Measurements from ENCODE around the gene PTGFRN.

Gene PTGFRN

GRCh38 chr1:116945421-116945820 lies 35.7 kb downstream of the PTGFRN start:
- Histone ChIP-seq H3K27ac (ENCODE audit: low read depth, low read length) (no peak overlapping the region), H3K27me3 (ENCODE audit: insufficient read depth, low read length) (no peaks in the 10 kb centered on the region), H3K9me3 (ENCODE audit: insufficient read depth, low read depth, low read length) (no peaks in the 10 kb centered on the region), H3K4me1 (ENCODE audit: insufficient read depth, low read length) (peaks cover 12% of the 10 kb centered on the region), H3K36me3 (ENCODE audit: insufficient read depth, low read length) (peaks cover 63% of the 10 kb centered on the region), H3K4me3 (ENCODE audit: low read length) (no peak overlapping the region), H3K9ac (ENCODE audit: low read depth, low read length) (no peak overlapping the region)
- 95% methylated on average over 4 of the region's 5 CpGs for WGBS

DNA sequence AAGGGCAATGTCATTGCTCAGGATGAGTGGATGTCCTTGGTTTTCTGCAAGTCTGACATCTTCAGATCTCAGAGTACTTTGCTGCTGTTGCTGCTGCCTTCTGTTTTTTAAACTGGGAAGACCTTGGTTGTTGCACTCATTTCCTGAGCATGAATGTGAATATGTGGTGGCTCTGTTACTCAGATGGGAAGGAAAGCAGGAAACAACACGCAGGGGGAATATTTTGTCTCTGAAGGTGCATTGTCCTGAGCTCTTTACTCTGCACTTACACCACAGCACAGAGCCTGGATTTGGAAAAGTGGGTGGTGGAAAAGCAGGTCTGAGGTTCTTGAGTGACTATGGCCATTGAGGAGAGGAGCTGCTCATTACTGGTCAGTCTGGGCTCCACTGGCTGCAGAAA lies 36.3 kb downstream of the PTGFRN start:
- no peak overlapping the region for H3K4me3 ChIP-seq (ENCODE audit: low read length)
- peaks cover 64% of the 10 kb centered on the region for H3K36me3 ChIP-seq (ENCODE audit: insufficient read depth, low read length)
- H3K9ac ChIP-seq (ENCODE audit: low read depth, low read length), result no peak overlapping the region
- H3K9me3 ChIP-seq (ENCODE audit: insufficient read depth, low read depth, low read length), result no peaks in the 10 kb centered on the region
- 96% methylated on average over 1 of the region's 1 CpG for WGBS
- H3K27me3 ChIP-seq (ENCODE audit: insufficient read depth, low read length), result no peaks in the 10 kb centered on the region
- no peak overlapping the region for H3K27ac ChIP-seq (ENCODE audit: low read depth, low read length)
- H3K4me1 ChIP-seq (ENCODE audit: insufficient read depth, low read length), result peaks cover 9% of the 10 kb centered on the region; the same call in 1 of the 2 replicates

DNA sequence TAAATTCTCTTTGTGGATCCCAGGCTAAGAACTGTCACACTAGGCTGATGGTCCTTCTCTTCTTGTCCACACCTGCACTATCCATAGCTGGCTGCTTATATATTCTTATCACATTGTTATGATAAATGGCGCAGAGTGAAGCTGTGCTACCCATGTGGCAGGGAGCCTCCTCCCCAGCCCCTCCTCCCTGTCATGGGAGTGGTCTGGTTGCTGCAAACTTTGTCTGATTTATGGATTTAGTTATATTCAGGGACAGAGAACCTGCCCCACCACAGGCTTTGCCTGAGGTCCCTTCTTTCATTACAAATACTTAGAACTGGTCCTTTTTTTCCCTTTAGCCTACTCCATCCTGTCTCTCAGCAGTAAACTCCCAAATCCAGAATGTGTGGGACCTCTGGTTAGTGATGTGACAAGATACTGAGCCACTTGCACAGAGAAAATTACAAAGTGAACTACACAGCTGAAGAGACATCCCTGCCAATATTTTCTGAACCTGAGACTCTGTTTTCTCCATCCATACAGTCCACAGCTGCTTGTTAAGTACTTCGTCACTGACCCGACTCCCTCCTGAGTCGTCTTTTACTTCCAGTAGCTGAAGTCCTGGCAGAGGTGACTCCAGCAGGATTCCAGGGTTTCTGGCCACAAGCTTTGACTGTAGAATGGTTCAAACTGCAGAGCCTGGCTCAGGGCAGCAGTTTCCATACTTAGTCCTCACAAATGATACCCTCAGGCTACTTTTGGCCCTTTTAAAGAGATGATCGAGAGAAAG lies 37.6 kb downstream of the PTGFRN start:
- peaks cover 64% of the 10 kb centered on the region for H3K36me3 ChIP-seq (ENCODE audit: insufficient read depth, low read length)
- no peaks in the 10 kb centered on the region for H3K27me3 ChIP-seq (ENCODE audit: insufficient read depth, low read length)
- WGBS, result 89% methylated on average over 4 of the region's 5 CpGs
- H3K9me3 ChIP-seq (ENCODE audit: insufficient read depth, low read depth, low read length), result no peaks in the 10 kb centered on the region
- peaks cover 12% of the 10 kb centered on the region; the same call in 1 of the 2 replicates for H3K4me1 ChIP-seq (ENCODE audit: insufficient read depth, low read length)
- no peak overlapping the region for H3K27ac ChIP-seq (ENCODE audit: low read depth, low read length)
- no peak overlapping the region for H3K4me3 ChIP-seq (ENCODE audit: low read length)
- no peak overlapping the region for H3K9ac ChIP-seq (ENCODE audit: low read depth, low read length)

DNA sequence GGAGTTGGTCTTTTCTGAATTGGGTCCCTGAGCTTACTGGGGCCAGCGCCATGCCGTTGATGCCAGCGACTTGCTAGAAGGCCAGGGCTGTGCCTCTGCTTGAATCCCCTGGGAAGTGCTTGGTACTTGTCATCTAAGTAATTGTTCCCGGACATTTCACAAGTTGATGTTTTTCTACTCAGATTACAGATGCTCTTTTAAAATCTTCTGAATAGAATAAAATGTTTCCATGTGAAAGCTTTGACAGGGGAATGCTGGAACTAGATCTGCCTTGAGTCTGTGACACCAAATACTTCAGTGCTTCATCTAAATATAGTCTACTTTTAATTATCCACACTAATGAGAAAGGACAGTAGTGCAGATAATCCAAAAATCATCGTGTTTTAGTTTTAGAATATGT lies 38.3 kb downstream of the PTGFRN start:
- no peak overlapping the region for H3K9ac ChIP-seq (ENCODE audit: low read depth, low read length)
- H3K27ac ChIP-seq (ENCODE audit: low read depth, low read length), result no peak overlapping the region
- peaks cover 67% of the 10 kb centered on the region for H3K36me3 ChIP-seq (ENCODE audit: insufficient read depth, low read length)
- peaks cover 12% of the 10 kb centered on the region; the same call in 1 of the 2 replicates for H3K4me1 ChIP-seq (ENCODE audit: insufficient read depth, low read length)
- WGBS, result 94% methylated on average over 5 of the region's 5 CpGs
- no peaks in the 10 kb centered on the region for H3K9me3 ChIP-seq (ENCODE audit: insufficient read depth, low read depth, low read length)
- no peak overlapping the region for H3K4me3 ChIP-seq (ENCODE audit: low read length)
- no peaks in the 10 kb centered on the region for H3K27me3 ChIP-seq (ENCODE audit: insufficient read depth, low read length)

DNA sequence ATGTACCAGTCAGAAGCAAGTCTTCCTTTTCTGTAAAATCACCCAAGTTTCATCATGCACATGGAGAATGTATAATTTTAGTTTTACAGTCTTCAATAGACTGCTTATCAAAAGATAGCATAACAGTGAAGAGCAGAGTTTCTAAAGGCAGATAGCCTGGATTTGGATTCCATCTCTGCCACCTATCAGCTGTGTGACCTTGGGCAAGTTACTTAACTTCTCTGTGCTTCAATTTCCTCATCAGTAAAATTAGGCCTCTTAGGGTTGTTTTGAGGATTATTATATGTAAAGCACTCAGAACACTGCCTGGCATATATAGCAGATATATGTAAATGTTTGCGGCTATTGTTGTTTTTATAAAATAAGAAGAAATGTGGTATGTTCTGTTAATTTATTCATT lies 38.9 kb downstream of the PTGFRN start:
- no peak overlapping the region for H3K4me3 ChIP-seq (ENCODE audit: low read length)
- no peaks in the 10 kb centered on the region for H3K27me3 ChIP-seq (ENCODE audit: insufficient read depth, low read length)
- peaks cover 12% of the 10 kb centered on the region; the same call in 1 of the 2 replicates for H3K4me1 ChIP-seq (ENCODE audit: insufficient read depth, low read length)
- H3K36me3 ChIP-seq (ENCODE audit: insufficient read depth, low read length), result peaks cover 61% of the 10 kb centered on the region
- WGBS, result no CpG with 5 or more reads among the region's 1 CpG
- no peaks in the 10 kb centered on the region for H3K9me3 ChIP-seq (ENCODE audit: insufficient read depth, low read depth, low read length)
- no peak overlapping the region for H3K27ac ChIP-seq (ENCODE audit: low read depth, low read length)
- H3K9ac ChIP-seq (ENCODE audit: low read depth, low read length), result no peak overlapping the region

GRCh38 chr1:116949213-116949985 lies 39.7 kb downstream of the PTGFRN start:
- WGBS, result 95% methylated on average over 21 of the region's 21 CpGs
- H3K36me3 ChIP-seq (ENCODE audit: insufficient read depth, low read length), result peaks cover 59% of the 10 kb centered on the region

GRCh38 chr1:116950517-116951199 lies 40.9 kb downstream of the PTGFRN start:
- H3K36me3 ChIP-seq (ENCODE audit: insufficient read depth, low read length), result peaks cover 57% of the 10 kb centered on the region
- no peak overlapping the region for H3K4me3 ChIP-seq (ENCODE audit: low read length)
- no peaks in the 10 kb centered on the region for H3K27me3 ChIP-seq (ENCODE audit: insufficient read depth, low read length)
- no peak overlapping the region for H3K9ac ChIP-seq (ENCODE audit: low read depth, low read length)
- no peaks in the 10 kb centered on the region for H3K9me3 ChIP-seq (ENCODE audit: insufficient read depth, low read depth, low read length)
- peaks cover 17% of the 10 kb centered on the region; the same call in 1 of the 2 replicates for H3K4me1 ChIP-seq (ENCODE audit: insufficient read depth, low read length)
- H3K27ac ChIP-seq (ENCODE audit: low read depth, low read length), result no peak overlapping the region
- 92% methylated on average over 12 of the region's 13 CpGs for WGBS

More at GRCh38 chr1:116949213-116949985, 39.7 kb downstream of the PTGFRN start:
- H3K4me3 ChIP-seq (ENCODE audit: low read length), result no peak overlapping the region
- H3K27ac ChIP-seq (ENCODE audit: low read depth, low read length), result no peak overlapping the region
- H3K9me3 ChIP-seq (ENCODE audit: insufficient read depth, low read depth, low read length), result no peaks in the 10 kb centered on the region
- no peak overlapping the region for H3K9ac ChIP-seq (ENCODE audit: low read depth, low read length)
- peaks cover 15% of the 10 kb centered on the region; the same call in 1 of the 2 replicates for H3K4me1 ChIP-seq (ENCODE audit: insufficient read depth, low read length)
- no peaks in the 10 kb centered on the region for H3K27me3 ChIP-seq (ENCODE audit: insufficient read depth, low read length)

- 96% methylated on average over 8 of the region's 10 CpGs for WGBS
- H3K4me3 ChIP-seq (ENCODE audit: low read length), result no peak overlapping the region
- no peaks in the 10 kb centered on the region for H3K27me3 ChIP-seq (ENCODE audit: insufficient read depth, low read length)
- H3K9me3 ChIP-seq (ENCODE audit: insufficient read depth, low read depth, low read length), result no peaks in the 10 kb centered on the region
- no peak overlapping the region for H3K9ac ChIP-seq (ENCODE audit: low read depth, low read length)
- peaks cover 50% of the 10 kb centered on the region for H3K36me3 ChIP-seq (ENCODE audit: insufficient read depth, low read length)
- no peak overlapping the region for H3K27ac ChIP-seq (ENCODE audit: low read depth, low read length)
- peaks cover 19% of the 10 kb centered on the region; the same call in 1 of the 2 replicates for H3K4me1 ChIP-seq (ENCODE audit: insufficient read depth, low read length)
Measured at GRCh38 chr1:116951200-116951935, 41.7 kb downstream of the PTGFRN start.

DNA sequence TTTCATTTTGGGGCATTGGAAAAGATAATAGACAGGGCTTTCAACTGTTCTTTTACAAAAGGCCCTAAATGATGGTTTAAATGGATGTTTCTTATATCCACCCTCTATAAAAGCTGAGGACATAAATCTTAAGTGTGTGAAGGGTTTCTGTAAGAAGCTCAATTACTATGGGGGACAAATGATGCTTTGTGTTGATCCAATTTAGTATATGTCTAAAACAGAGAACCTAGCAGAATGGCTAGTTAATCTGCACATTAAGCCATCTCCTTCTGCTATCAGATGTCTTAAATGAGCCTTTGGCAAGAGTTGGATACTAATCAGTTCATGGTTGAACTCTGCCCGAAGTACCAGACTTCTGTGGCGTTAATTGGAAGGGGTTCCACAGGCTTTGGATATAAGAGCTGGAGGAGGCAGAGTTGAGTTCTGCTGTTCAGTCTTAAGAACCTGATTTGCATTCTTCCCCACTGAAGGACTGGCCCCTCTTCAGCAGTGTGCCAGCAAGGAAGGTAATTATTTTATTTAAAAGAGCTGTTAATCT lies 43.1 kb downstream of the PTGFRN start:
- Histone ChIP-seq H3K9me3 (ENCODE audit: insufficient read depth, low read depth, low read length) (no peaks in the 10 kb centered on the region), H3K27ac (ENCODE audit: low read depth, low read length) (no peak overlapping the region), H3K4me1 (ENCODE audit: insufficient read depth, low read length) (peaks cover 19% of the 10 kb centered on the region; the same call in 1 of the 2 replicates), H3K36me3 (ENCODE audit: insufficient read depth, low read length) (peaks cover 36% of the 10 kb centered on the region), H3K4me3 (ENCODE audit: low read length) (no peak overlapping the region), H3K27me3 (ENCODE audit: insufficient read depth, low read length) (no peaks in the 10 kb centered on the region), H3K9ac (ENCODE audit: low read depth, low read length) (no peak overlapping the region)
- WGBS, result 100% methylated on average over 2 of the region's 2 CpGs

DNA sequence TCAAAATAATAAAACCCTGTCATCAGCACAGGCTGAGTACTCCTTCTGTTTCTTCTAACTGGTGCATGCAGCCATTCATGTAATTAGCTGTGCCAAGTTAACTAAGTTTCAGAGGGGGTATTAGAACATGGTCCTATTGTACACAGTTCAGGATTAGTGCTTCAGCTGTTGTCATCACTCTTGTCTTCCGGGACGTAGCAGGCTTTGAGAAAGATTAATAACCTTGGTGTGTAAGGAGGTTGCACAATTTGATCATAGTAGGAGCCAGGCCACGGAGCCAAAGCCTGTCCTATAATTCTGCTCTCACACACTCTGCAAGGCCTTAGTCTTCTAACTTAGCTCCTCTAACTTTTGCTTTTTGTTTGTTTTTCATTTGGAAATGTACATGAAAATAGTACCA lies 44.7 kb downstream of the PTGFRN start:
- Histone ChIP-seq H3K9ac (ENCODE audit: low read depth, low read length) (no peak overlapping the region), H3K4me3 (ENCODE audit: low read length) (no peak overlapping the region), H3K9me3 (ENCODE audit: insufficient read depth, low read depth, low read length) (no peaks in the 10 kb centered on the region), H3K4me1 (ENCODE audit: insufficient read depth, low read length) (peaks cover 19% of the 10 kb centered on the region; the same call in 1 of the 2 replicates), H3K27ac (ENCODE audit: low read depth, low read length) (no peak overlapping the region), H3K27me3 (ENCODE audit: insufficient read depth, low read length) (no peaks in the 10 kb centered on the region), H3K36me3 (ENCODE audit: insufficient read depth, low read length) (peaks cover 20% of the 10 kb centered on the region)
- 98% methylated on average over 3 of the region's 3 CpGs for WGBS

Data from HUES64 (cell line).